SK-N-SH (cell line): ENCODE data around the gene TTC39C. TPM values are rescaled to one million over a fixed set of nuclear protein-coding genes. Genes with fewer than 3 reads are reported as not detected.
A peak's percentile ranks its signal among the peaks of the same experiment; 100 is the strongest.

Experiments
- CTCF ChIA-PET: fragments of 300-600, 350-600 bp; formaldehyde crosslinking; extraction: SDS; loops from one replicate; lab custom pipeline; 2021; lab: Yijun Ruan, JAX
- POLR2A ChIA-PET: fragments of 350-600 bp; sonication (Branson Sonifier 250); formaldehyde crosslinking; extraction: SDS; loops from one replicate; lab custom pipeline; 2020; ENCODE audit warnings: antibody characterized with exemption, inconsistent platforms; lab: Yijun Ruan, JAX
- DNase-seq: peaks from one replicate; pipeline ENCODE4 v3.0.0; 2012
- H2AFZ ChIP-seq: fragments of 200-600 bp; sonication (generic); 2 replicates; pipeline ENCODE4 v1.8.1; 2016; ENCODE audit warnings: antibody characterized with exemption, mild to moderate bottlenecking, low read depth
- H3F3A ChIP-seq: fragments of 200-600 bp; sonication (generic); replicated peaks from 2 replicates; pipeline ENCODE3; 2016; ENCODE audit warnings: antibody characterized with exemption, mild to moderate bottlenecking; ENCODE audit not compliant: insufficient read depth
- H3K27ac ChIP-seq, 2 experiments: fragments of 200-500 bp in 1 of 2; fragments of 200-600 bp in 1 of 2; sonication (Bioruptor generic) in 1 of 2; sonication (generic), shearing (Covaris generic) in 1 of 2; 2 replicates each; pipeline versions ENCODE4 v1.5.1 to v1.6.1; 2014 to 2016; ENCODE audit warnings: low read depth in 2 of 2, inconsistent platforms in 1 of 2, low read length in 1 of 2, mild to moderate bottlenecking in 1 of 2, mixed read lengths in 1 of 2
- H3K27me3 ChIP-seq: fragments of 200-600 bp; sonication (generic), shearing (Covaris generic); 2 replicates; pipeline ENCODE4 v1.6.1; 2016; ENCODE audit warnings: mixed run types; ENCODE audit not compliant: insufficient read depth
- H3K36me3 ChIP-seq, 2 experiments: fragments of 200-500 bp in 1 of 2; fragments of 200-600 bp in 1 of 2; sonication (Bioruptor generic) in 1 of 2; sonication (generic) in 1 of 2; replicated peaks in 1 of 2; 2 replicates each; pipeline versions ENCODE3 to v1.5.1; 2014 to 2016; ENCODE audit warnings: low read length in 1 of 2, mild to moderate bottlenecking in 1 of 2; ENCODE audit not compliant: insufficient read depth in 2 of 2, control insufficient read depth in 1 of 2
- H3K4me1 ChIP-seq, 2 experiments: fragments of 200-500 bp in 1 of 2; fragments of 200-600 bp in 1 of 2; sonication (Bioruptor generic) in 1 of 2; sonication (generic), shearing (Covaris generic) in 1 of 2; 2 replicates each; pipeline versions ENCODE4 v1.5.1 to v1.6.1; 2014 to 2016; ENCODE audit warnings: low read depth in 1 of 2, low read length in 1 of 2, mixed run types in 1 of 2; ENCODE audit not compliant: insufficient read depth in 2 of 2, control insufficient read depth in 1 of 2
- H3K4me2 ChIP-seq: fragments of 200-600 bp; sonication (generic), shearing (Covaris generic); 2 replicates; pipeline ENCODE4 v1.6.1; 2017; ENCODE audit warnings: mixed run types
- H3K4me3 ChIP-seq, 2 experiments: fragments of 200-500 bp in 1 of 2; fragments of 200-600 bp in 1 of 2; sonication (Bioruptor generic) in 1 of 2; sonication (generic), shearing (Covaris generic) in 1 of 2; 2 replicates each; pipeline versions ENCODE4 v1.5.1 to v1.8.1; 2014 to 2016; ENCODE audit warnings: low read depth in 2 of 2, inconsistent platforms in 1 of 2, low read length in 1 of 2, mild to moderate bottlenecking in 1 of 2, mixed read lengths in 1 of 2, moderate library complexity in 1 of 2
- H3K79me2 ChIP-seq: fragments of 200-600 bp; sonication (generic); 2 replicates; pipeline ENCODE4 v1.8.1; 2017; ENCODE audit warnings: mild to moderate bottlenecking; ENCODE audit not compliant: insufficient read depth
- H3K9ac ChIP-seq: fragments of 200-600 bp; sonication (generic); 2 replicates; pipeline ENCODE4 v1.6.1; 2017; ENCODE audit warnings: mixed run types
- H3K9me2 ChIP-seq: fragments of 200-600 bp; sonication (generic); 2 replicates; pipeline ENCODE4 v1.6.1; 2017; ENCODE audit warnings: mixed run types
- H3K9me3 ChIP-seq: fragments of 200-600 bp; sonication (generic); 2 replicates; pipeline ENCODE4 v1.6.1; 2017; ENCODE audit warnings: mixed run types, mild to moderate bottlenecking, moderate library complexity
- H4K20me1 ChIP-seq: fragments of 200-600 bp; sonication (generic); 2 replicates; pipeline ENCODE4 v1.6.1; 2017; ENCODE audit warnings: mild to moderate bottlenecking, mixed run types; ENCODE audit not compliant: insufficient read depth
- CHD2 ChIP-seq: fragments of 150-350 bp; IDR thresholded peaks from 2 replicates; pipeline ENCODE4 v1.6.1; 2018; ENCODE audit warnings: low read length; ENCODE audit not compliant: partially characterized antibody
- EZH2phosphoT487 ChIP-seq: fragments of 200-600 bp; sonication (generic); IDR thresholded peaks from 2 replicates; pipeline ENCODE4 v1.6.1; 2017; ENCODE audit warnings: low read depth, mixed run types, mild to moderate bottlenecking, antibody characterized with exemption, moderate library complexity, borderline replicate concordance
- FOSL2 ChIP-seq: IDR thresholded peaks from 2 replicates; pipeline ENCODE4 v1.4.0; 2012; ENCODE audit warnings: low read depth, mild to moderate bottlenecking, moderate library complexity, borderline replicate concordance
- FOXJ3 ChIP-seq: sonication (generic); formaldehyde crosslinking; IDR thresholded peaks from 2 replicates; pipeline ENCODE4 v1.5.1; 2020; ENCODE audit warnings: mild to moderate bottlenecking, missing genetic modification reagents
- FOXM1 ChIP-seq: IDR thresholded peaks from 2 replicates; pipeline ENCODE4 v1.4.0; 2012; ENCODE audit warnings: low read depth, mild to moderate bottlenecking
- GABPA ChIP-seq: IDR thresholded peaks from 2 replicates; pipeline ENCODE4 v1.4.0; 2012; ENCODE audit warnings: low read depth, mild to moderate bottlenecking
- GATA2 ChIP-seq: sonication (generic); formaldehyde crosslinking; IDR thresholded peaks from 2 replicates; pipeline ENCODE4 v1.5.0; 2020; ENCODE audit warnings: mild to moderate bottlenecking, missing genetic modification reagents
- JUND ChIP-seq: IDR thresholded peaks from 2 replicates; pipeline ENCODE4 v1.4.0; 2012
- MEF2A ChIP-seq: IDR thresholded peaks from 2 replicates; pipeline ENCODE4 v1.4.0; 2012; ENCODE audit warnings: low read depth, borderline replicate concordance
- MXI1 ChIP-seq: IDR thresholded peaks from 2 replicates; pipeline ENCODE4 v1.6.1; 2012; ENCODE audit warnings: mild to moderate bottlenecking, low read depth, low read length, improper control_type of control experiment
- POLR2AphosphoS5 ChIP-seq: IDR thresholded peaks from 2 replicates; pipeline ENCODE4 v1.6.1; 2012; ENCODE audit warnings: low read depth, low read length
- RAD21 ChIP-seq: IDR thresholded peaks from 2 replicates; pipeline ENCODE4 v1.6.1; 2012; ENCODE audit warnings: mild to moderate bottlenecking, low read length
- SMC3 ChIP-seq: IDR thresholded peaks from 2 replicates; pipeline ENCODE4 v1.6.1; 2012; ENCODE audit warnings: low read depth, low read length, improper control_type of control experiment
- TAF1 ChIP-seq: IDR thresholded peaks from 2 replicates; pipeline ENCODE4 v1.6.1; 2012; ENCODE audit warnings: low read depth, mild to moderate bottlenecking, low read length, moderate library complexity, borderline replicate concordance
- TCF12 ChIP-seq: IDR thresholded peaks from 2 replicates; pipeline ENCODE4 v1.4.0; 2012
- TEAD4 ChIP-seq: IDR thresholded peaks from 2 replicates; pipeline ENCODE4 v1.4.0; 2012; ENCODE audit warnings: mild to moderate bottlenecking, borderline replicate concordance; ENCODE audit not compliant: insufficient read depth
- YY1 ChIP-seq: IDR thresholded peaks from 2 replicates; pipeline ENCODE4 v1.4.0; 2012; ENCODE audit warnings: low read depth, mild to moderate bottlenecking
- WGBS: methylation state at CpG from one replicate; pipeline ENCODE4 v1.1.6; 2017; ENCODE audit warnings: low lambda C conversion rate; 5-methylcytosine and 5-hydroxymethylcytosine counted together
- polyA plus RNA-seq, 3 experiments: library from polyadenylated mRNA; depleted of rRNA; stranded (reverse); fragments of >200 nt; gene quantifications; 2 replicates each; pipeline ENCODE4 v1.2.3, GENCODE V29; 2012
- TF ChIP-seq, protein P1 (sequence below): fragments of 150-350 bp; IDR thresholded peaks from 2 replicates; pipeline ENCODE4 v1.6.1; 2017; ENCODE audit warnings: antibody characterized with exemption, low read length, low read depth, borderline replicate concordance
- TF ChIP-seq, protein P2 (sequence below): IDR thresholded peaks from 2 replicates; pipeline ENCODE4 v1.6.1; 2012; ENCODE audit warnings: mild to moderate bottlenecking, low read depth, low read length, moderate library complexity
- TF ChIP-seq, protein P3 (sequence below): IDR thresholded peaks from 2 replicates; pipeline ENCODE4 v1.4.0; 2012; ENCODE audit warnings: low read depth, borderline replicate concordance

Gene TTC39C
- polyA plus RNA-seq, 1 of the 3 experiments (the other 2 are of a cell fraction) = 8.6 TPM

DNA sequence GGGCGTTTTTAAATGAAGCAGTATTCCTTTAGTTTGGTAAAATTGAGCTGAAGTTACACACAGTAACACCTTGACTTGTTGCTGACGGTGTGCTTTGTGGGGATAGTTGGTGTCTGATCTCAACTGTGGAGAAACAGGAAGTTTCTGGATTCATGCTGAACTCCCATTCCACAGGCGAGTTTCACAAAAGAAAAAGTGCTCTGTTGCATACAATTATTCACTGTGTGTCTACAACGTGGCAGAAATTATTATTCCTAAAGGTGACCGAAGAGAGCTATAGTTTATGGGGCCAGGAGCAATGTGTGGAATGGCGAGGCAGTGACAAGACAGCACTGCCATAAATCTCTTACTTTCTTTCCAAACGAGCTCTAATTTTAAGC lies 123.8 kb downstream of the TTC39C start:
- no peaks in the 10 kb centered on the region for H3F3A ChIP-seq
- CTCF ChIA-PET = interaction anchor here (0.9 to 1.6 kb wide), 4 partner anchors 15 to 324 kb away, joined by 3 read pairs; no protein-coding TSS in a partner anchor
- H2AFZ ChIP-seq = peak overlapping the region; percentile 96
- peaks cover 15% of the 10 kb centered on the region for H3K79me2 ChIP-seq
- peak overlapping the region; percentile 78 for H3K9ac ChIP-seq
- 67% methylated on average over 7 of the region's 7 CpGs for WGBS
- H3K36me3 ChIP-seq = peaks cover 3 to 10% of the 10 kb centered on the region in 2 experiments
- no peaks in the 10 kb centered on the region for H3K9me3 ChIP-seq
- no peaks in the 10 kb centered on the region for H4K20me1 ChIP-seq
- TF ChIP-seq MEF2A (no peak), RAD21 (no peak), CHD2 (no peak), EZH2phosphoT487 (no peak), POLR2AphosphoS5 (no peak), GATA2 (CRISPR knock-in tag) (no peak), FOXJ3 (CRISPR knock-in tag) (no peak), TCF12 (no peak), FOXM1 (no peak), FOSL2 (no peak), TEAD4 (no peak), TAF1 (no peak), SMC3 (no peak), MXI1 (no peak), JUND (no peak)
- POLR2A ChIA-PET = interaction anchor here (0.7 to 1.5 kb wide), 9 partner anchors 11 to 344 kb away, joined by 3 to 4 read pairs (median 3); no protein-coding TSS in a partner anchor
- H3K27ac ChIP-seq = peak overlapping the region; percentile 52 to 76; a peak in 3 of 4 replicates
- DNase-seq = no peak
- peak overlapping the region; percentile 69 for H3K4me2 ChIP-seq
- peak overlapping the region; percentile 65 to 73 for H3K4me3 ChIP-seq
- H3K9me2 ChIP-seq = no peaks in the 10 kb centered on the region
- no peaks in the 10 kb centered on the region for H3K27me3 ChIP-seq
- peaks cover 0 to 4% of the 10 kb centered on the region in 2 experiments; a peak in 1 of 4 replicates for H3K4me1 ChIP-seq

DNA sequence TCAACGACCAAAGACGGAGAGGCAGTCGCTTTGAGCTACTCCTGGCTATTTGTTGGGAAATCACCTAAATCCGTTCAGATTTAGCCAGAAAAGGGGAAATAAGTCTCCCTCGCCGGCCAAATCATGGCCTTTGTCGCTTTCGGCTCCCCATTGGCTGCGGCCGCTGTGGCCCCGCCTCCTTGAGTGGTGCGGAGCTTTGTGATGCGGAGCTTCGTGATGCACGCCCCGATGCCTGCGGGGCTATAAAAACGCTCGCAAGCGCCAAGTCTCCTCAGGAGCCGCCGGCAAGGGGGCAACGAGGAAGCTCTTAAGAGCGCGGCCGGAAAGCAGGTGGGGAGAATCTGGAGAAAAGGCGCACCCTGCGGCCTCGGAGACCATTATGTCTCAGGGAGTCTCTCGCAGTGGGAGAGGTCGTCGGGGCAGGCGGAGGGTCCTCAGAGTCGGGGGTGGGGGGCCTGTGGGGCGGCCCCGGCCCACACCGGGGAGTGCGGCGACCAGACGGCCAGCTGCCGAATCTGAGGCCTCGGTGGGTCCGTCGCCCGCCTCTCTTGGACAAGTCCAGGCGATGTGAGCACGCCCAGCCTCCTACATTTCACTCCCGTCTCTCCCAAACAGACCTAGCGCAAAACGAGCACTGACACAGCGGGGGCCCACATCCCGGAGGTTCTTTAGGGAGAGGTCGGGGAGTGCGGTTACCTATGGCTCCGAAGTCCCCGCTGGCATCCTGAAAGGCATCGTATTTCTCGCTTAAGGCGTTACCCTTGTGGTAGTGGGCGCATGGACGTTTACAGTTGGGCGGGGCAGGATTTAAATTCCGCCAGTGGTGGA lies 124.4 kb downstream of the TTC39C start, which contains the start of gene CABYR:
Gene CABYR (plus strand): TSS at position 274 of the 828 bp plus-strand sequence. CDS start 4,053 bp downstream, outside the sequence.
- DNase-seq = peak; percentile 88
- peak within 1 kb of the TSS; percentile 65 to 73 for H3K4me3 ChIP-seq
- peaks cover 0 to 4% of the 10 kb centered on the region in 2 experiments; a peak in 1 of 4 replicates for H3K4me1 ChIP-seq
- peak within 1 kb of the TSS; percentile 52 to 76; a peak in 3 of 4 replicates for H3K27ac ChIP-seq
- no peaks in the 10 kb centered on the region for H4K20me1 ChIP-seq
- peaks cover 0 to 4% of the 10 kb centered on the region in 2 experiments for H3K36me3 ChIP-seq
- CTCF ChIA-PET = interaction anchor here (0.9 to 1.6 kb wide), 4 partner anchors 15 to 325 kb away, joined by 3 read pairs; no protein-coding TSS in a partner anchor
- H3K79me2 ChIP-seq = peaks cover 15% of the 10 kb centered on the region
- no peaks in the 10 kb centered on the region for H3K27me3 ChIP-seq
- 3% methylated on average over 39 of the region's 63 CpGs for WGBS
- peak within 1 kb of the TSS; percentile 96 for H2AFZ ChIP-seq
- H3K9me2 ChIP-seq = no peaks in the 10 kb centered on the region
- no peaks in the 10 kb centered on the region for H3F3A ChIP-seq
- H3K4me2 ChIP-seq = peak within 1 kb of the TSS; percentile 69
- POLR2A ChIA-PET = interaction anchor here (0.7 to 1.5 kb wide), 9 partner anchors 10 to 344 kb away, joined by 3 to 4 read pairs (median 3); no protein-coding TSS in a partner anchor
- no peaks in the 10 kb centered on the region for H3K9me3 ChIP-seq
- peak within 1 kb of the TSS; percentile 78 for H3K9ac ChIP-seq
- TF ChIP-seq, protein P1, sequence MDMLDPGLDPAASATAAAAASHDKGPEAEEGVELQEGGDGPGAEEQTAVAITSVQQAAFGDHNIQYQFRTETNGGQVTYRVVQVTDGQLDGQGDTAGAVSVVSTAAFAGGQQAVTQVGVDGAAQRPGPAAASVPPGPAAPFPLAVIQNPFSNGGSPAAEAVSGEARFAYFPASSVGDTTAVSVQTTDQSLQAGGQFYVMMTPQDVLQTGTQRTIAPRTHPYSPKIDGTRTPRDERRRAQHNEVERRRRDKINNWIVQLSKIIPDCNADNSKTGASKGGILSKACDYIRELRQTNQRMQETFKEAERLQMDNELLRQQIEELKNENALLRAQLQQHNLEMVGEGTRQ = no peak
- TF ChIP-seq YY1 (0 out of 2 replicates have a peak, but pooled peaks have one; percentile 60), GABPA (no peak), EZH2phosphoT487 (no peak), POLR2AphosphoS5 (peak; percentile 99), RAD21 (no peak)
- TF ChIP-seq, protein P2, sequence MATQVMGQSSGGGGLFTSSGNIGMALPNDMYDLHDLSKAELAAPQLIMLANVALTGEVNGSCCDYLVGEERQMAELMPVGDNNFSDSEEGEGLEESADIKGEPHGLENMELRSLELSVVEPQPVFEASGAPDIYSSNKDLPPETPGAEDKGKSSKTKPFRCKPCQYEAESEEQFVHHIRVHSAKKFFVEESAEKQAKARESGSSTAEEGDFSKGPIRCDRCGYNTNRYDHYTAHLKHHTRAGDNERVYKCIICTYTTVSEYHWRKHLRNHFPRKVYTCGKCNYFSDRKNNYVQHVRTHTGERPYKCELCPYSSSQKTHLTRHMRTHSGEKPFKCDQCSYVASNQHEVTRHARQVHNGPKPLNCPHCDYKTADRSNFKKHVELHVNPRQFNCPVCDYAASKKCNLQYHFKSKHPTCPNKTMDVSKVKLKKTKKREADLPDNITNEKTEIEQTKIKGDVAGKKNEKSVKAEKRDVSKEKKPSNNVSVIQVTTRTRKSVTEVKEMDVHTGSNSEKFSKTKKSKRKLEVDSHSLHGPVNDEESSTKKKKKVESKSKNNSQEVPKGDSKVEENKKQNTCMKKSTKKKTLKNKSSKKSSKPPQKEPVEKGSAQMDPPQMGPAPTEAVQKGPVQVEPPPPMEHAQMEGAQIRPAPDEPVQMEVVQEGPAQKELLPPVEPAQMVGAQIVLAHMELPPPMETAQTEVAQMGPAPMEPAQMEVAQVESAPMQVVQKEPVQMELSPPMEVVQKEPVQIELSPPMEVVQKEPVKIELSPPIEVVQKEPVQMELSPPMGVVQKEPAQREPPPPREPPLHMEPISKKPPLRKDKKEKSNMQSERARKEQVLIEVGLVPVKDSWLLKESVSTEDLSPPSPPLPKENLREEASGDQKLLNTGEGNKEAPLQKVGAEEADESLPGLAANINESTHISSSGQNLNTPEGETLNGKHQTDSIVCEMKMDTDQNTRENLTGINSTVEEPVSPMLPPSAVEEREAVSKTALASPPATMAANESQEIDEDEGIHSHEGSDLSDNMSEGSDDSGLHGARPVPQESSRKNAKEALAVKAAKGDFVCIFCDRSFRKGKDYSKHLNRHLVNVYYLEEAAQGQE = no peak; the same call in 1 of the 2 replicates
- TF ChIP-seq, protein P3, sequence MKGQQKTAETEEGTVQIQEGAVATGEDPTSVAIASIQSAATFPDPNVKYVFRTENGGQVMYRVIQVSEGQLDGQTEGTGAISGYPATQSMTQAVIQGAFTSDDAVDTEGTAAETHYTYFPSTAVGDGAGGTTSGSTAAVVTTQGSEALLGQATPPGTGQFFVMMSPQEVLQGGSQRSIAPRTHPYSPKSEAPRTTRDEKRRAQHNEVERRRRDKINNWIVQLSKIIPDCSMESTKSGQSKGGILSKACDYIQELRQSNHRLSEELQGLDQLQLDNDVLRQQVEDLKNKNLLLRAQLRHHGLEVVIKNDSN = no peak
